Endothelial cell (in vitro differentiated cells): Measurements from ENCODE around the gene PLXNA1. TPM values are rescaled to one million over a fixed set of nuclear protein-coding genes. Genes with fewer than 3 reads are reported as not detected.

Experiments
- DNase-seq: peaks from one replicate; pipeline ENCODE4 v3.0.0; 2021; ENCODE audit warnings: low spot score
- H3K27ac Mint-ChIP-seq: one replicate; pipeline ENCODE4 v1.8.0; 2021; ENCODE audit warnings: mixed read lengths, inconsistent platforms; ENCODE audit not compliant: unreplicated experiment
- H3K27me3 Mint-ChIP-seq: one replicate; pipeline ENCODE4 v1.8.0; 2021; ENCODE audit warnings: mild to moderate bottlenecking, moderate library complexity, mixed read lengths, inconsistent platforms; ENCODE audit not compliant: unreplicated experiment
- H3K36me3 Mint-ChIP-seq: one replicate; pipeline ENCODE4 v1.8.0; 2021; ENCODE audit warnings: mild to moderate bottlenecking, low read depth, mixed read lengths, inconsistent platforms; ENCODE audit not compliant: unreplicated experiment
- H3K4me1 Mint-ChIP-seq: one replicate; pipeline ENCODE4 v1.8.0; 2021; ENCODE audit warnings: mild to moderate bottlenecking, mixed read lengths, inconsistent platforms; ENCODE audit not compliant: unreplicated experiment
- H3K4me3 Mint-ChIP-seq: one replicate; pipeline ENCODE4 v1.8.0; 2021; ENCODE audit warnings: mild to moderate bottlenecking, mixed read lengths, inconsistent platforms; ENCODE audit not compliant: unreplicated experiment
- H3K9me3 Mint-ChIP-seq: one replicate; pipeline ENCODE4 v1.8.0; 2021; ENCODE audit warnings: mixed read lengths, inconsistent platforms; ENCODE audit not compliant: unreplicated experiment
- CTCF ChIP-seq: fragments of 200-600 bp; sonication (generic); IDR thresholded peaks from one replicate; pipeline ENCODE4 v1.5.0; 2021; ENCODE audit warnings: antibody characterized with exemption; ENCODE audit not compliant: unreplicated experiment
- total RNA-seq: library from RNA; stranded (reverse); fragmentation: NEBNext Ultra II Directional; extraction: Animal tissue kit (Norgen Biotek cat#: 25700); gene quantifications from one replicate; pipeline ENCODE4 v1.2.1, GENCODE V29; 2021; ENCODE audit not compliant: unreplicated experiment

PLXNA1 gene
- total RNA-seq, 1 donor from 2014 or later: 31.8 TPM

- DNase-seq: no peak
- H3K9me3 Mint-ChIP-seq: no peaks in the 10 kb centered on the region
- no peak overlapping the region for H3K27ac Mint-ChIP-seq
- H3K27me3 Mint-ChIP-seq: peaks cover 12% of the 10 kb centered on the region
- peaks cover 6% of the 10 kb centered on the region for H3K4me1 Mint-ChIP-seq
- peaks cover 7% of the 10 kb centered on the region for H3K36me3 Mint-ChIP-seq
- H3K4me3 Mint-ChIP-seq: no peak overlapping the region
- no peak for TF ChIP-seq CTCF
These were observed 21.0 kb upstream of the PLXNA1 start for GRCh38 chr3:126961791-126962461.

- peaks cover 6% of the 10 kb centered on the region for H3K4me1 Mint-ChIP-seq
- no peak for TF ChIP-seq CTCF
- H3K9me3 Mint-ChIP-seq: no peaks in the 10 kb centered on the region
- no peak for DNase-seq
- H3K4me3 Mint-ChIP-seq: no peak overlapping the region
- H3K36me3 Mint-ChIP-seq: peaks cover 7% of the 10 kb centered on the region
- H3K27ac Mint-ChIP-seq: no peak overlapping the region
- H3K27me3 Mint-ChIP-seq: peaks cover 12% of the 10 kb centered on the region
These were observed 20.2 kb upstream of the PLXNA1 start for GRCh38 chr3:126962756-126963155.

GRCh38 chr3:126963261-126964190 lies 19.4 kb upstream of the PLXNA1 start:
- H3K4me1 Mint-ChIP-seq: peaks cover 6% of the 10 kb centered on the region
- no peak for DNase-seq
- H3K36me3 Mint-ChIP-seq: peaks cover 7% of the 10 kb centered on the region
- peaks cover 11% of the 10 kb centered on the region for H3K27me3 Mint-ChIP-seq
- no peak overlapping the region for H3K4me3 Mint-ChIP-seq
- H3K9me3 Mint-ChIP-seq: no peaks in the 10 kb centered on the region
- H3K27ac Mint-ChIP-seq: no peak overlapping the region
- TF ChIP-seq CTCF: no peak

- TF ChIP-seq CTCF: no peak
- Mint-ChIP-seq H3K36me3 (peaks cover 3% of the 10 kb centered on the region), H3K4me1 (peaks cover 6% of the 10 kb centered on the region), H3K27ac (no peak overlapping the region), H3K27me3 (peaks cover 7% of the 10 kb centered on the region), H3K4me3 (no peak overlapping the region), H3K9me3 (no peaks in the 10 kb centered on the region)
- no peak for DNase-seq
These were observed 18.7 kb upstream of the PLXNA1 start for GRCh38 chr3:126964261-126964660.

GRCh38 chr3:126964950-126965349 lies 18.0 kb upstream of the PLXNA1 start:
- Mint-ChIP-seq H3K9me3 (no peaks in the 10 kb centered on the region), H3K36me3 (peaks cover 3% of the 10 kb centered on the region), H3K4me3 (no peak overlapping the region), H3K27me3 (peaks cover 6% of the 10 kb centered on the region), H3K4me1 (peaks cover 5% of the 10 kb centered on the region), H3K27ac (no peak overlapping the region)
- no peak for TF ChIP-seq CTCF
- DNase-seq: no peak
